ENCODE results near the gene CGNL1.

Gene CGNL1

DNA sequence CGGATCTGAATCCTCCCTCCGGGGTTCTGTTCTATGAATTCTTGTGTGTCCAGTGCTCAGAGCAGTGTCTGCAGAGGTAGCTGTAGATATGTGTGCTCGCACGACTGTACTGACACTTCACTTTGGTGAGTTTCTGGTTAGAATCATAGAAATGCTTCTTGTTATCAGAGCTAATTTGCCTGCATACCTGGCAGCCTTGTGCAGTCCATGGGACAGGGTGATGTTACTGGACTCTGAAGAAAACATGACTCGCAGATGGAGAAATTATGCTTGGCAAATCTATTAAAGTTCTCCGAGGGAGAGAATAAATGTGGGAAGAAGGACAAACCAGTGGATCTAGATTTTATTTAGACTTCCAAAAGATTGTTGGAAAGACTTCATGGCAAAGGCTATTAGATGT is 12.2 kb downstream of the CGNL1 start:
- Mint-ChIP-seq H3K4me3 (no peak overlapping the region), H3K27me3 (peaks cover 2% of the 10 kb centered on the region), H3K4me1 (no peaks in the 10 kb centered on the region), H3K36me3 (no peaks in the 10 kb centered on the region), H3K9me3 (no peaks in the 10 kb centered on the region), H3K27ac (no peak overlapping the region)

DNA sequence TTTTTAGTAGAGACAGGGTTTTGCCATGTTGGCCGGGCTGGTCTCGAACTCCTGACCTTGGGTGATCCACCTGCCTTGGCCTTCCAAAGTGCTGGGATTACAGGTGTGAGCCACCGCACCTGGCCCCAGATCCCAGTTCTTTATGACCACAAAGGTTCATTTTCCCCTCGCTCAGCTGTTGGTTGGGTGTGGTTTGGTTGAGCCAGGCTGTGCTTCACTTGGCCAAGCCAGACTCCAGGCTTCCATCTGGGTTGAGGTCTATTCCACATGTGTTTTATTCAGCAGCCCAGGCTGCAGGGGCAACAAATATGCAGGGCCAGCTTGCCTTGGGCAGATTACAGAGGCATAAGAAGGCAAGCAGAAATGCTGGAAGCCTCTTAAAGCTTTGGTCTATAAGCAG is 13.7 kb downstream of the CGNL1 start:
- H3K9me3 Mint-ChIP-seq, result no peaks in the 10 kb centered on the region
- no peak overlapping the region for H3K4me3 Mint-ChIP-seq
- no peaks in the 10 kb centered on the region for H3K36me3 Mint-ChIP-seq
- no peaks in the 10 kb centered on the region for H3K4me1 Mint-ChIP-seq
- H3K27ac Mint-ChIP-seq, result no peak overlapping the region
- H3K27me3 Mint-ChIP-seq, result peaks cover 2% of the 10 kb centered on the region

DNA sequence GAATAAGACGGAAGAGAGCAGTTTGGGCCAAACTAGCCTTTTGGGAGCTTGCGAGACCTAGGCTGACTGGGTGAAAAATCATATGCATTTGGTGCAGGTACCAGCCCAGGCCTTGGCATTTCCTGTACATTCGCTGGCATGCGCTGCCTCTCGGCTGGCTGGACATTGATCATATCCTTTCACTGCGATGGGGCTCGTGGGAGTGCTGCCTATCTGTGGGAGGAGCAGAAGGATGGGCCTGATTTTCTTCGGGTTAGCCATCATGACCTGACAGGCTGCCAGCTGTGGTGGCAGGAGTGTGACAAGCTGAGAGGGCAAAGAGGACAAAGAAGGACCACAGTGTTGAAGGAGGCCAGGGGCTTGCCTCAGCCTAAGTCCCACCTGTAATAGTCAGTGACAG is 14.3 kb downstream of the CGNL1 start:
- Mint-ChIP-seq H3K9me3 (no peaks in the 10 kb centered on the region), H3K27me3 (peaks cover 2% of the 10 kb centered on the region), H3K4me1 (no peaks in the 10 kb centered on the region), H3K4me3 (no peak overlapping the region), H3K27ac (no peak overlapping the region), H3K36me3 (no peaks in the 10 kb centered on the region)

DNA sequence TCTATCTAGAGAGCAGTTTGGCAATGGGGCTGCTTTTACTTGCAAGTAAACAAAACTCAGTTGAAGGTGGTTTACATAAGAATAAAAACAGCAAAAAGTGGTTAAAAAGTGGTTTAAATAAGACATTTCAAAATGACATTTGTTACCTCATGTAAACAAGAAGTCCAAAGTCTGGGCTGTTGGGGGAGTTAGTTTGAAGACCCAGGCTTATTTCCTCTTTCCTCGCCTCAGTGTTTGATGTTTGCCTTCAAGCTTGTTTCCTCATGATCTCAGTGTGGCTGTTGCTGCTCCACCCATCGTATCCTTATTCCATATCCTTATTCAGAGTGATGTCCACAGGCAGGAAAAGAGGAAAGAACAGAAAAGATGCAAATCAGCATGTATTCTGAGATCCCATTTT is 15.2 kb downstream of the CGNL1 start:
- no peak overlapping the region for H3K27ac Mint-ChIP-seq
- peaks cover 2% of the 10 kb centered on the region for H3K27me3 Mint-ChIP-seq
- H3K4me3 Mint-ChIP-seq, result no peak overlapping the region
- H3K4me1 Mint-ChIP-seq, result no peaks in the 10 kb centered on the region
- H3K36me3 Mint-ChIP-seq, result no peaks in the 10 kb centered on the region
- no peaks in the 10 kb centered on the region for H3K9me3 Mint-ChIP-seq

DNA sequence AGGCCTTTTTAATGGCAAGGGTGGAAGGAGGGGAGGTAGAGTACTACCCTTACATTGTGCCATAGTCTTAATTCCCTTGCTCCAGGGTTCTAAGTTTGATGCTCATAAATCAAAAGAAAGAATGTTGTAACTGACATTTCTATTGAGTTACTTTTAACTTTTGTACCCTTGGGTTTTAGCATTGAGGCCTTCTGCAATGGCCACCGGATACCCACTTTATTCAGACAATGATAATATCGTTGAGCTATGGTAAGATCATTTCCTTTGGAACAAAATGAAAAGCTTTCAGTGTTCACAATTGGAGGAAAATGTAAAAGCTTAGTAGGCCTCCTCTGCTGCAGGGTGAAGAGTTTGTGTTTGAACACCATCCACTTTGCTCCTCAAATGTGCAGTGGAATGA is 16.8 kb downstream of the CGNL1 start:
- no peak overlapping the region for H3K4me3 Mint-ChIP-seq
- H3K27ac Mint-ChIP-seq, result no peak overlapping the region
- H3K27me3 Mint-ChIP-seq, result peaks cover 2% of the 10 kb centered on the region
- no peaks in the 10 kb centered on the region for H3K9me3 Mint-ChIP-seq
- H3K36me3 Mint-ChIP-seq, result no peaks in the 10 kb centered on the region
- H3K4me1 Mint-ChIP-seq, result no peaks in the 10 kb centered on the region

DNA sequence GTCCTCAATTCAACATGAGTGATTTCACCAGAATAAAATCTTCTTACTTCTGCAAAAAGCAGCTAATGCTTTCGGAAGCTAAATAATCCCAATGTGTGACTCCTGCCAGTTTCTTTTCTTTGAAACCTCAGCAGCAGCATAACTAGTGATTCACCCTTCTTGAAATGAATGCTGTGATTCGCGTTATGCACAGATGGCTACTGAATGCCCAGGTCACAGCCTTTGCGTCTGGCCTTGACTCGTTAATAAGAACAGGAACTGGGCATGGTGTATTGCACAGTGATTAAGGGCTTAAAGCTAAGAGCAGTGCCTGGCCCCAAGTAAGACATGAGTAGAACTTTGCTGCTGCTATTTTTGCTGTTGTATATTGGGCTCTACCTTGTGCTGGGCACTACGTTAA is 19.0 kb downstream of the CGNL1 start:
- no peaks in the 10 kb centered on the region for H3K4me1 Mint-ChIP-seq
- H3K36me3 Mint-ChIP-seq, result no peaks in the 10 kb centered on the region
- no peak overlapping the region for H3K27ac Mint-ChIP-seq
- no peaks in the 10 kb centered on the region for H3K9me3 Mint-ChIP-seq
- H3K27me3 Mint-ChIP-seq, result peaks cover 3% of the 10 kb centered on the region
- H3K4me3 Mint-ChIP-seq, result no peak overlapping the region

DNA sequence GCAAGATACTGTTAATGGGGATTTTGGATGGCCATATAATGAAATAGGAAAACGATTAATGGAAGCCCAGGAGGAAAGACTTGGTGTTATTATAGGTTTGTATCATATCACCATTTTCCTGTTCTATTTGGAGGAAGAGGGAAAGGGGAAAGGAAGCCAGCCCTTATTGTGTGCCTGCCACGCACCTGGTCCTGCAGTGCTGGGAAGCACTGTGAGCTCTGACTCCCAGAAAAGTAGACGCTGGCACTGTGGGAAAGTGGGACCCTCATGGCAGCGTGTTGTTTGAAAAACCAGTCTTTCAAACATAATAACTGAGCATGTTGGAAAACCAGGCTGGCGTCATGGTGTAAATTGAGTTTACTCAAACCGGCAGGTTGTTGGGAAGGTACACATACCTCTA is 22.0 kb downstream of the CGNL1 start:
- no peaks in the 10 kb centered on the region for H3K4me1 Mint-ChIP-seq
- peaks cover 3% of the 10 kb centered on the region for H3K27me3 Mint-ChIP-seq
- H3K36me3 Mint-ChIP-seq, result no peaks in the 10 kb centered on the region
- no peaks in the 10 kb centered on the region for H3K9me3 Mint-ChIP-seq
- no peak overlapping the region for H3K27ac Mint-ChIP-seq
- no peak overlapping the region for H3K4me3 Mint-ChIP-seq

DNA sequence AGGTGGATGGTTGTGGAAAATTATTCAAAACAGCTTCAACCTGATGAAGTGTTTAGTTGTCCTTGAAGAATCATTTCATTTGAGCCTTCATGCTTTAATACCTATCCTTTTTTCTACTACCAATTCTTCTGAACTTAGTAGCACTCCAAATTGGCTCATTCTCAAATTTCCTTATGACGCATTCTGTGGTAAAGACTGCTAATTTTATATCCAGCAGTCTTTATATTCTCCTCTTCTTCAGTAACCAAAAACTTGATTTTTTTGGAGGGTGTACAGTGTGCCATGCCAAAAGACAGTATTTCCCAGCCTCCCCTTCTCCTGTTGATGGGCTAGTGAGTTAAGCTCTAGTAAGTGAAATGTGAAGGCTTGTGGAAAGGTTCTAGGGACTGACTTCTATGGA is 25.2 kb downstream of the CGNL1 start:
- Mint-ChIP-seq H3K27me3 (peaks cover 4% of the 10 kb centered on the region), H3K4me3 (no peak overlapping the region), H3K27ac (no peak overlapping the region), H3K4me1 (no peaks in the 10 kb centered on the region), H3K36me3 (no peaks in the 10 kb centered on the region), H3K9me3 (no peaks in the 10 kb centered on the region)

DNA sequence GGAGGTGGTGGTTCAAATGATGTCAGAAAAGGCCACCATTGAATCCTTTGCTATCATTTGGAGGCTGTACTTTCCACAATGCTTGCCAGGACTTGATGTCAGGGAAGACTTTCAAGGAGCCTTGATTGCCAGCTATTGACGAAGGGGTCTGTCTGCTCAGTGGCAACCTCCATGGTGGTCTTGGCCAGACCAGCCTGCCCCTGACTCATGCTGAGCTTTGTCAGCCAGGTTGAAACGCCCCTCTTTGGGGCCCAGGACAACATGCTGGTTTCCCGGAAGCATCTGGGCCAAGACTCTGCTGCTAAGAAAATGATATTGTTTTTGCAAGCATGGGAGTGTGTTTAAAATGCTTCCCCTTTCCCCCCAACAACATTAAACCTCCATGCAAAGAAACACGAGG is 26.7 kb downstream of the CGNL1 start:
- H3K9me3 Mint-ChIP-seq, result no peaks in the 10 kb centered on the region
- H3K36me3 Mint-ChIP-seq, result no peaks in the 10 kb centered on the region
- H3K4me3 Mint-ChIP-seq, result no peak overlapping the region
- H3K4me1 Mint-ChIP-seq, result no peaks in the 10 kb centered on the region
- H3K27ac Mint-ChIP-seq, result no peak overlapping the region
- H3K27me3 Mint-ChIP-seq, result peaks cover 4% of the 10 kb centered on the region

DNA sequence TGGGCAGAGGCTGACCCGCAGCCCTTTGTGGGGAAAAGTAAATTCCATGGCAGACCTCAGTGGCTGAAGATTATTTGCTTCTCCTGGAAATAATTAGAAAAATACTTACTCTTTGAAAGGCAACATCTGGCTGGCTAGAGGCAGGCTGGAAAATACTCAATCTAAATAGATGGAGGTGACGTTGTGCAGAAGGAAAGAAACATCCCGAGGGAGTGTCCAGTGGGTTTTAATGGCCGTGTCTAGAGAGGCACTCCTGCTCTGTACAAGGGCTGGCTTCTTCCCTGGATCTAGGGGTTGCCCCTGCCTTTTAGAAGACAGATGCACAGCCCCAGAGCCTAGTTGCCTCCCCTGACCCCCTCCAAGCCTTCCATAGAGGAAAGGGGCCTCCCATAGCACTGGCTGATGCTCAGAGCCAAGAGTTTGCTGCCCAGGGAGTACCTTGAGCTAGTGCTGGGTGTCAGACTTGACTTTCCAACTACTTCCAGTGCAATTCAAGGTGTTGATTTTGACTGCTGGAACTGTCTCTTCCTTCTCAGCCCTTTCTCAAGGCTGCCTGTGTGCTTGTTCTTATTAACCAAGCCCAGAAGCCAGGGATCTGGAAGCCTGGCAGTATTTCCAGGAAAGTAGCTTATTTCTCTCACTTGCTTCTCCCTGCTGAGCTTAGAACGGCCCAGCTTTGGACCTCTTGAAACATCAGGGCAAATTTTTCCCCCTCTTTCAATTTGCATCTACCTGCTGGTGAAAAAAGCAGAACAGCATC is 27.4 kb downstream of the CGNL1 start:
- no peaks in the 10 kb centered on the region for H3K36me3 Mint-ChIP-seq
- H3K27ac Mint-ChIP-seq, result no peak overlapping the region
- no peaks in the 10 kb centered on the region for H3K9me3 Mint-ChIP-seq
- H3K4me1 Mint-ChIP-seq, result no peaks in the 10 kb centered on the region
- no peak overlapping the region for H3K4me3 Mint-ChIP-seq
- H3K27me3 Mint-ChIP-seq, result peaks cover 2% of the 10 kb centered on the region

DNA sequence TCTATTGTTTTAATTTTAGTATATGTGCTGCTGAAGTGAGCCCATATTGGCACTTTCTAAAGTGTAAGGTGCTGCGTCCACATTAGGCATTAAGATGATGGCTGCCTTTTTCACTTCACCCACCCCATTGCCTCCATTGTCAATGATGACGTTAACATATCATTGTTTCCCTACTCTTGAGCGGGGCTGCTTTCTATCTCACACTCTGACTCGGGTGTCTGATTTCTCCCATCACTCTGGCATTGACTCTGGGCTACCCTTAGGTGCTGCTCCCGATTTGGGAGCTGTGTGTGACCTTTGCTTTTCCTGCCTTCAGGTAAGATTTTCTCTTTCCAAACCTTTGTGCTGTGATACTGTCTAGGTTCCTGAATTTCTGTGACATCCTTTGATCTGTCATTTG is 28.8 kb downstream of the CGNL1 start:
- Mint-ChIP-seq H3K4me1 (no peaks in the 10 kb centered on the region), H3K9me3 (no peaks in the 10 kb centered on the region), H3K27ac (no peak overlapping the region), H3K27me3 (peaks cover 6% of the 10 kb centered on the region), H3K36me3 (no peaks in the 10 kb centered on the region), H3K4me3 (no peak overlapping the region)

DNA sequence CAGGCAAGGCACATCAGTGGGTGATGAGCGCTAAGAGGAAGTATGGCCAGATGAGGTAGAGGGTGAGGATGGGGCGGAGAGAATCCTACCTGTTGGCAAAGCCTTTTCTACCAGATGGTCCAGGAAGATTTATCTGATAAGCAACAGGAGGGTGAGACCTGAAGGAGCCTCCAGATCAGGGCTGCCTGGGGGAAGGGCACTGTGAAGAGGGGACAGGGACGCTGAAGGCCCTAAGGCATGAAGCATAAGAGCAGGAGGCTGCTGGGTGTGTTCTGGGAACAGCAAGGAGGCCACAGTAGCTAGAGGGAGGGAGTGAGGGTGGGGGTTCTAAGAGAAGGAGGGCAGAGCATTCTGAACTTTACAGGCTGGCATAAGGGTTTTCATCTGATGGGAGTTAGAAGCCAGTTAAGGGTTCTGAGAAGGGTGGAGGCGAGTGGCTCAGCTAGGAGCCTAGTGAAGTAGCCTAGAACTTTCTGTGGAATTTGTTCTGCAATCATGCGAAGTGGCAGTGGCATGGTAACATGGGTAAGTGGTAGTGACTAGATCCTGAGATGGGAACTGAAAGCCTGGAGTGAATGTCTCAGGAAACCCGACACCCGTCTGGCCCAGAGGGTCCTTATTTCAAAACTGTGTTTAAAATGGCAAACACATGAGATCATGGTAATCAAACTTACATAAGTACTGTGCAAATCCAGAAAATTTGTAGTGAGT is 29.9 kb downstream of the CGNL1 start:
- H3K27ac Mint-ChIP-seq, result no peak overlapping the region
- H3K4me1 Mint-ChIP-seq, result no peaks in the 10 kb centered on the region
- peaks cover 6% of the 10 kb centered on the region for H3K27me3 Mint-ChIP-seq
- H3K36me3 Mint-ChIP-seq, result no peaks in the 10 kb centered on the region
- H3K9me3 Mint-ChIP-seq, result no peaks in the 10 kb centered on the region
- no peak overlapping the region for H3K4me3 Mint-ChIP-seq

DNA sequence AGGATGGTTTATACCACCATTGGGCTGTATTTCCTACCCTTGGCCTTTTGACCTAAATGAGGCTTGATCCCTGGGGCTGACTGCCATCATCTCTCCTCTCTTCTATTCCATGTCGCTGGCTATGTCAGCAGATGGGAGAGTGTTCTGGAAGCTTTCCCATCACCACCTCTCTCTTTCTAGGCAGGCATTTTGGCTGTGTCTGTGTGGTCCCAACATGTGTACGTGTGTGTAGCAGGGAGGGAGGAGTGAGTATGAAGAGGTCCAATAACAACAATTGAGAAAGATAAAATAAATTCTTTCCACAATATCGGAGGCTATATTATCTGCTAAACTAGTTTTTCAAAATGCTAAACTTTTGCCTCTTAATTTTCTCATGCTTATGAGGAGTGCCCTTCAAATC is 34.1 kb downstream of the CGNL1 start:
- Mint-ChIP-seq H3K4me3 (no peak overlapping the region), H3K4me1 (no peaks in the 10 kb centered on the region), H3K27ac (no peak overlapping the region), H3K36me3 (no peaks in the 10 kb centered on the region), H3K9me3 (no peaks in the 10 kb centered on the region), H3K27me3 (peaks cover 6% of the 10 kb centered on the region)

DNA sequence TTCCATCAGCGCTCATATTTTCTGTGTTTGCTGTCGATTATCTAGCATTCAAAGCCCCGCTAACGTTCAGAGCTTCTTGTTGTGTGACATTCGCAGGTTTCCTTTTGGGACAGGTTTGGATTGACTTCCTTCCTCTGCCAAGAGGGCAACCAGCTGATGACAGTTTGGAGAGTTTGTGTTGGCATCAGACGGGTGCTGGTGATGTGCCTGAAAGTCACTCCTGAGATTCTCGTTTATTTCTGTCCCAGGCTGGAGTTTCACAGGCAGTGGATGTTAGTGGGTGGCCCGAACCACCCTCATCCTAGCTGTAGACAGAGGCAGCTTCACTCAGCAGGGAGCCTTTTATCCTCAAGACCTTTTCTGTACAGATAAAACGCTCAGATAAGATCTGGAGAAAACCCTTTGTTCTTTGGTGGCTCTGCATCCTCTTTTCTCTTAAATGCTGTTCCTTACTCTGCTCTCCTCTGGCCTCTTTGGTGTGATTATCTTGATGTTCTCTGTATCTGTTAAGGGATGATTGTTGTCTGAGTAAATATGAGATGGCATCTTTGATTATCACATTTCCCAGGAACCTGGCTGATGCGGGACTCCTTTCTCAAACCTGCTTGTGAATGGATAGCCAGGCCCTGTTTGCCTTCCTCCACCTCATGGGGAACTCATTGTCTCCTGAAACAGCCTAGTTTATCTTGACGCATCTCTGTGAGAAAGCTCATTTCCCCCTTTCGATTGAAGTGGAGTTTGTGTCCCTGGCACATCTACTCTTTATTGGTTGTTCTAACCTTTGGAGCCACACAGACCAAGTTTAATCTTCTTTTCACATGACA is 35.9 kb downstream of the CGNL1 start:
- Mint-ChIP-seq H3K27me3 (peaks cover 5% of the 10 kb centered on the region), H3K4me1 (no peaks in the 10 kb centered on the region), H3K27ac (peak overlapping the region; percentile 75), H3K4me3 (no peak overlapping the region), H3K9me3 (no peaks in the 10 kb centered on the region), H3K36me3 (no peaks in the 10 kb centered on the region)

DNA sequence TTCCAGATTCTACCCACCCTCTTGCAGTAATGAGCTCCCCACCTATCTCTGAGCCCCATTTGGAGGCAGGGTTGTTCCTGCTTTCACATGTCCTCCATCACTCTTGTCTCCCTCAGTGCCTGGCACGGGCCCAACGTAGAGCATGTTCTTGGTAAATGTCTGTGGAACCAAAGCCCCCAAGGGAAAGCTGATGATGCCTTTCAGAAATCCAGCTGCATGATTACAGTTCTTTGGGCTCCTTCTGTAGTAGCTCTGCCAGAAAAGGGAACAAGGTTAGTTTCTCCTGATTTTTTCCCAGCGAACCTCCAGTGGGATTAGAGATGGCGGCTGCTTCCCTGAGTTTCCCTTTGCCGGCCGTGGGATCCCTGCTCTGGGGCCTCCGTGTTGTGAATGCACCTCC is 39.3 kb downstream of the CGNL1 start:
- no peaks in the 10 kb centered on the region for H3K36me3 Mint-ChIP-seq
- no peaks in the 10 kb centered on the region for H3K27me3 Mint-ChIP-seq
- no peak overlapping the region for H3K4me3 Mint-ChIP-seq
- no peak overlapping the region for H3K27ac Mint-ChIP-seq
- no peaks in the 10 kb centered on the region for H3K4me1 Mint-ChIP-seq
- no peaks in the 10 kb centered on the region for H3K9me3 Mint-ChIP-seq

DNA sequence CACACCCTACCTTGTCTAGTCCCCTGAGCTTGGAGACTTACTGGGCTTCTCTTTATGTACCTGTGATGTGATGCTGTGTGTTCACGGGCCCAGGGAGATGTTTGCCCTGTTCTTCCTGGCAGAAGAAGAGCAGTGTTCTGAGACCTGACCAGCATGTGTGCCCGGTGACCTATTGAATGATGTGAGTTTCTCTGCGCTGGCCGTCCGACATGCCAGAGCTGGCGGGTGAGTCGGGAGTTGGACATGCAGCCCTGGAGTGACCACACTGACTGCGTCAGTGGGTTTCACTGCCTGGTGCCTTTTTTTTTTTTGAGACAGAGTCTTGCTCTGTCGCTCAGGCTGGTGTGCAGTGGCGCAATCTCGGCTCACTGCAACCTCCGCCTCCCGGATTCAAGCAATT is 42.3 kb downstream of the CGNL1 start:
- Mint-ChIP-seq H3K27ac (no peak overlapping the region), H3K4me3 (no peak overlapping the region), H3K4me1 (no peaks in the 10 kb centered on the region), H3K9me3 (no peaks in the 10 kb centered on the region), H3K27me3 (no peaks in the 10 kb centered on the region), H3K36me3 (no peaks in the 10 kb centered on the region)

Measured in activated naive CD4-positive, alpha-beta T cell treated with anti-CD3 and anti-CD28 coated beads, Interleukin-2, amount 50 U/mL, for 24 hours (primary cell).